GM12878 (cell line): ENCODE measurements around the gene SLC4A2. TPM values are rescaled to one million over a fixed set of nuclear protein-coding genes. Genes with fewer than 3 reads are reported as not detected.

Source experiments
- ASH2L ChIP-seq: fragments of 300-600, 200-600 bp; sonication (generic); IDR thresholded peaks from 2 replicates; pipeline ENCODE4 v1.6.1; 2017; ENCODE audit warnings: low read depth, mild to moderate bottlenecking, borderline replicate concordance
- CBFB ChIP-seq: IDR thresholded peaks from 2 replicates; pipeline ENCODE4 v1.6.1; 2016; ENCODE audit warnings: antibody characterized with exemption, low read depth
- CEBPB ChIP-seq, 2 experiments: fragments of 150-350 bp in 1 of 2; IDR thresholded peaks; 2 replicates each; pipeline ENCODE4 v1.6.1; 2012 to 2014; ENCODE audit warnings: low read depth in 2 of 2, low read length in 2 of 2, borderline replicate concordance in 1 of 2, inconsistent platforms in 1 of 2
- E4F1 ChIP-seq: fragments of 450-650 bp; IDR thresholded peaks from 2 replicates; pipeline ENCODE4 v1.6.1; 2018; ENCODE audit warnings: borderline replicate concordance, mild to moderate bottlenecking; ENCODE audit not compliant: partially characterized antibody
- ESRRA ChIP-seq: IDR thresholded peaks from 2 replicates; pipeline ENCODE4 v1.6.1; 2012; ENCODE audit warnings: mild to moderate bottlenecking, low read length, improper control_type of control experiment
- FOXK2 ChIP-seq: fragments of 450-650 bp; IDR thresholded peaks from 2 replicates; pipeline ENCODE4 v1.6.1; 2017; ENCODE audit warnings: mild to moderate bottlenecking, moderate library complexity
- HCFC1 ChIP-seq: fragments of 150-350 bp; IDR thresholded peaks from 2 replicates; pipeline ENCODE4 v1.6.1; 2014; ENCODE audit warnings: low read length
- IRF5 ChIP-seq: fragments of 450-650 bp; IDR thresholded peaks from 2 replicates; pipeline ENCODE4 v1.6.1; 2017; ENCODE audit warnings: borderline replicate concordance
- LARP7 ChIP-seq: fragments of 450-650 bp; IDR thresholded peaks from 2 replicates; pipeline ENCODE4 v1.6.1; 2017; ENCODE audit warnings: mild to moderate bottlenecking
- MEF2A ChIP-seq: IDR thresholded peaks from 2 replicates; pipeline ENCODE4 v1.6.1; 2011; ENCODE audit warnings: low read depth, mild to moderate bottlenecking, low read length, moderate library complexity; ENCODE audit not compliant: insufficient read depth
- MYC ChIP-seq: IDR thresholded peaks from 2 replicates; pipeline ENCODE4 v1.6.1; 2011; ENCODE audit warnings: mild to moderate bottlenecking, low read length, moderate library complexity, inconsistent platforms; ENCODE audit not compliant: insufficient read depth, insufficient replicate concordance, insufficient read length, severe bottlenecking
- NBN ChIP-seq: fragments of 450-650 bp; IDR thresholded peaks from 2 replicates; pipeline ENCODE4 v1.6.1; 2016
- NR2C2 ChIP-seq: IDR thresholded peaks from 2 replicates; pipeline ENCODE4 v1.6.1; 2011; ENCODE audit warnings: borderline replicate concordance, low read depth; ENCODE audit not compliant: control insufficient read depth, insufficient read length
- NRF1 ChIP-seq: conservative IDR thresholded peaks from 2 replicates; pipeline ENCODE4 v1.6.1; 2011; ENCODE audit warnings: mild to moderate bottlenecking, low read depth, low read length, improper control_type of control experiment
- PML ChIP-seq: IDR thresholded peaks from 2 replicates; pipeline ENCODE4 v1.6.1; 2012; ENCODE audit warnings: low read length, inconsistent platforms
- POLR2A ChIP-seq: IDR thresholded peaks from 2 replicates; pipeline ENCODE4 v1.6.1; 2011; ENCODE audit warnings: low read depth, mild to moderate bottlenecking, low read length
- RAD51 ChIP-seq: fragments of 450-650 bp; IDR thresholded peaks from 2 replicates; pipeline ENCODE4 v1.6.1; 2016; ENCODE audit warnings: moderate library complexity, mild to moderate bottlenecking, inconsistent platforms
- RELB ChIP-seq: fragments of 450-650 bp; IDR thresholded peaks from 2 replicates; pipeline ENCODE4 v1.6.1; 2017; ENCODE audit warnings: low read depth, mild to moderate bottlenecking, moderate library complexity
- RFX5 ChIP-seq: IDR thresholded peaks from 2 replicates; pipeline ENCODE4 v1.6.1; 2011; ENCODE audit warnings: low read depth, low read length, improper control_type of control experiment
- RUNX3 ChIP-seq: IDR thresholded peaks from 2 replicates; pipeline ENCODE4 v1.6.1; 2012; ENCODE audit warnings: low read length, inconsistent platforms
- SIN3A ChIP-seq: IDR thresholded peaks from 2 replicates; pipeline ENCODE4 v1.6.1; 2012; ENCODE audit warnings: low read depth, low read length, improper control_type of control experiment
- SMAD1 ChIP-seq: fragments of 450-650 bp; IDR thresholded peaks from 2 replicates; pipeline ENCODE4 v1.6.1; 2018; ENCODE audit warnings: mild to moderate bottlenecking, low read depth; ENCODE audit not compliant: partially characterized antibody
- SPI1 ChIP-seq: IDR thresholded peaks from 2 replicates; pipeline ENCODE4 v1.6.1; 2011; ENCODE audit warnings: low read depth, mild to moderate bottlenecking, low read length, moderate library complexity, borderline replicate concordance; ENCODE audit not compliant: insufficient read depth
- SRF ChIP-seq, 2 experiments: IDR thresholded peaks; 2 replicates each; pipeline ENCODE4 v1.6.1; 2011; ENCODE audit warnings: low read depth in 2 of 2, low read length in 2 of 2, mild to moderate bottlenecking in 1 of 2, moderate library complexity in 1 of 2
- USF2 ChIP-seq: IDR thresholded peaks from 2 replicates; pipeline ENCODE4 v1.6.1; 2011; ENCODE audit warnings: low read depth, low read length, improper control_type of control experiment, borderline replicate concordance
- ZNF622 ChIP-seq: fragments of 450-650 bp; IDR thresholded peaks from 2 replicates; pipeline ENCODE4 v1.6.1; 2017; ENCODE audit warnings: mild to moderate bottlenecking, inconsistent platforms
- polyA plus RNA-seq, 11 experiments: library from polyadenylated mRNA; depleted of rRNA in 4 of 11; unstranded in 6 of 11; stranded (reverse) in 5 of 11; fragments of >200 nt; fragmentation: Nextera tagmentation in 4 of 11; fragmentation: Illumina TruSeq in 1 of 11; extraction: Ambion mirVana in 4 of 11; extraction: Trizol in 1 of 11; gene quantifications; 1 replicate in 1 of 11; 2 replicates in 10 of 11; pipeline versions ENCODE4 v1.2.1 to v1.2.3, GENCODE V29; 2011 to 2016; ENCODE audit warnings: inconsistent platforms in 2 of 11, missing spikeins in 2 of 11, low read depth in 1 of 11
- total RNA-seq, 4 experiments: library from RNA; depleted of rRNA in 3 of 4; stranded (reverse); fragments of >200 nt in 3 of 4; fragmentation: Illumina TruSeq in 1 of 4; extraction: Trizol in 1 of 4; gene quantifications; 2 replicates each; pipeline versions ENCODE4 v1.2.1 to v1.2.3, GENCODE V29; 2013 to 2021

SLC4A2 gene
- total and polyA plus RNA-seq, 10 of the 15 experiments (the other 5 are each of a cell fraction or from before 2014, with no cell fraction given), result 2.7 to 78.6 (median 30.1) TPM

- TF ChIP-seq NBN, result no peak; the same call in 1 of the 2 replicates
- no peak for TF ChIP-seq CEBPB (IDR thresholded peaks at IDR 0.05; ENCODE audit: borderline replicate concordance in 1 of 2, low read depth in 2 of 2, low read length in 2 of 2)
- TF ChIP-seq PML, result no peak
- no peak for TF ChIP-seq SIN3A
- TF ChIP-seq RELB, result no peak
- TF ChIP-seq ASH2L, result no peak
- peak; percentile 72 for TF ChIP-seq POLR2A
- TF ChIP-seq RAD51, result no peak
- TF ChIP-seq ESRRA, result no peak
- peak; percentile 76 for TF ChIP-seq RFX5
- no peak for TF ChIP-seq ZNF622
- no peak for TF ChIP-seq CBFB
- TF ChIP-seq MEF2A, result no peak
- peak; percentile 62; the same call in 1 of the 2 replicates for TF ChIP-seq LARP7
- no peak for TF ChIP-seq SMAD1
- no peak for TF ChIP-seq FOXK2
- TF ChIP-seq IRF5, result no peak
- no peak for TF ChIP-seq USF2
- TF ChIP-seq MYC, result no peak
- no peak for TF ChIP-seq NRF1
- TF ChIP-seq NR2C2, result no peak
- TF ChIP-seq E4F1, result no peak
- TF ChIP-seq RUNX3, result peak; percentile 32; the same call in 1 of the 2 replicates
- peak; percentile 29; the same call in 1 of the 2 replicates for TF ChIP-seq HCFC1
- TF ChIP-seq SRF (IDR thresholded peaks at IDR 0.05; ENCODE audit: low read depth in 2 of 2, low read length in 2 of 2), result 0 out of 4 replicates have a peak, but pooled peaks of 1 of the 2 experiments have one; percentile 52
- TF ChIP-seq SPI1, result peak; percentile 63; the same call in 1 of the 2 replicates
These were observed 45.5 kb upstream of the SLC4A2 start (continued) for GRCh38 chr7:151013733-151014497.
